ENCODE results near the gene BPI. TPM values are rescaled to one million over a fixed set of nuclear protein-coding genes. Genes with fewer than 3 reads are reported as not detected.
"Not testable (repeated sequence)": the region's sequence is repeated elsewhere in the genome, so short reads cannot be mapped to it uniquely, and the experiment has no call there.

BPI gene
- total RNA-seq, 1 donor = under 0.01 TPM

- no peaks in the 10 kb centered on the region for H3K79me2 ChIP-seq (ENCODE audit: insufficient read depth, low read length)
- DNase-seq (ENCODE audit: insufficient read length, low spot score, missing footprints) = no peak
- TF ChIP-seq CTCF (IDR thresholded peaks at IDR 0.05; ENCODE audit: extremely low read depth, low read depth, low read length) = no peak
- no peak overlapping the region for H3K4me3 ChIP-seq (ENCODE audit: insufficient read depth, low read length)
- no peak overlapping the region for H2AFZ ChIP-seq (ENCODE audit: low read length)
- H3K4me2 ChIP-seq (ENCODE audit: insufficient read depth, low read length) = no peak overlapping the region
- no peaks in the 10 kb centered on the region for H4K20me1 ChIP-seq (ENCODE audit: insufficient read depth, low read length)
- no peak overlapping the region for H3K27ac ChIP-seq (ENCODE audit: low read depth, low read length)
- peaks cover 26% of the 10 kb centered on the region for H3K4me1 ChIP-seq (ENCODE audit: insufficient read depth, low read length)
- no peaks in the 10 kb centered on the region for H3K36me3 ChIP-seq (ENCODE audit: insufficient read depth, low read length)
- H3K27me3 ChIP-seq (ENCODE audit: insufficient read depth, low read length) = no peaks in the 10 kb centered on the region
- no peaks in the 10 kb centered on the region for H3K9me3 ChIP-seq (ENCODE audit: low read depth, low read length)
Observed at GRCh38 chr20:38283236-38283635, 20.7 kb upstream of the BPI start.

GRCh38 chr20:38284066-38284650 lies 19.8 kb upstream of the BPI start:
- not testable (repeated sequence) for H3K79me2 ChIP-seq (ENCODE audit: insufficient read depth, low read length); H3K4me3 ChIP-seq (ENCODE audit: insufficient read depth, low read length); DNase-seq (ENCODE audit: insufficient read length, low spot score, missing footprints); H3K36me3 ChIP-seq (ENCODE audit: insufficient read depth, low read length); H3K27ac ChIP-seq (ENCODE audit: low read depth, low read length); H3K9me3 ChIP-seq (ENCODE audit: low read depth, low read length); H3K4me2 ChIP-seq (ENCODE audit: insufficient read depth, low read length); H4K20me1 ChIP-seq (ENCODE audit: insufficient read depth, low read length); H3K27me3 ChIP-seq (ENCODE audit: insufficient read depth, low read length); H2AFZ ChIP-seq (ENCODE audit: low read length)
- H3K4me1 ChIP-seq (ENCODE audit: insufficient read depth, low read length) = peaks cover 30% of the 10 kb centered on the region

GRCh38 chr20:38284893-38285444 lies 19.0 kb upstream of the BPI start:
- no peaks in the 10 kb centered on the region for H3K79me2 ChIP-seq (ENCODE audit: insufficient read depth, low read length)
- no peak overlapping the region for H3K27ac ChIP-seq (ENCODE audit: low read depth, low read length)
- no peaks in the 10 kb centered on the region for H3K9me3 ChIP-seq (ENCODE audit: low read depth, low read length)
- no peaks in the 10 kb centered on the region for H3K27me3 ChIP-seq (ENCODE audit: insufficient read depth, low read length)
- no peak for TF ChIP-seq CTCF (IDR thresholded peaks at IDR 0.05; ENCODE audit: extremely low read depth, low read depth, low read length)
- no peaks in the 10 kb centered on the region for H4K20me1 ChIP-seq (ENCODE audit: insufficient read depth, low read length)
- H3K4me1 ChIP-seq (ENCODE audit: insufficient read depth, low read length) = peaks cover 24% of the 10 kb centered on the region
- no peak overlapping the region for H2AFZ ChIP-seq (ENCODE audit: low read length)
- H3K4me3 ChIP-seq (ENCODE audit: insufficient read depth, low read length) = no peak overlapping the region
- H3K36me3 ChIP-seq (ENCODE audit: insufficient read depth, low read length) = no peaks in the 10 kb centered on the region
- no peak for DNase-seq (ENCODE audit: insufficient read length, low spot score, missing footprints)
- no peak overlapping the region for H3K4me2 ChIP-seq (ENCODE audit: insufficient read depth, low read length)

- H3K4me2 ChIP-seq (ENCODE audit: insufficient read depth, low read length) = peak overlapping the region; percentile 15
Observed at GRCh38 chr20:38286586-38287531, 17.1 kb upstream of the BPI start.

More at GRCh38 chr20:38286586-38287531, 17.1 kb upstream of the BPI start:
- Histone ChIP-seq H4K20me1 (ENCODE audit: insufficient read depth, low read length) (no peaks in the 10 kb centered on the region), H3K36me3 (ENCODE audit: insufficient read depth, low read length) (no peaks in the 10 kb centered on the region), H3K79me2 (ENCODE audit: insufficient read depth, low read length) (no peaks in the 10 kb centered on the region), H3K27me3 (ENCODE audit: insufficient read depth, low read length) (no peaks in the 10 kb centered on the region), H3K9me3 (ENCODE audit: low read depth, low read length) (peaks cover 3% of the 10 kb centered on the region), H3K27ac (ENCODE audit: low read depth, low read length) (peak overlapping the region; percentile 24), H3K4me1 (ENCODE audit: insufficient read depth, low read length) (peaks cover 27% of the 10 kb centered on the region), H3K4me3 (ENCODE audit: insufficient read depth, low read length) (no peak overlapping the region), H2AFZ (ENCODE audit: low read length) (peak overlapping the region; percentile 63)
- DNase-seq (ENCODE audit: insufficient read length, low spot score, missing footprints) = peak; percentile 25
- no peak for TF ChIP-seq CTCF (IDR thresholded peaks at IDR 0.05; ENCODE audit: extremely low read depth, low read depth, low read length)

Measured in osteoblast (primary cell).